Stomach (tissue), 4 donors: ENCODE data around the gene NUDT8.

Experiments used
- CTCF ChIP-seq, 7 experiments: fragments of 450-650 bp in 4 of 7; fragments of 200-600 bp in 3 of 7; sonication (generic) in 3 of 7; IDR thresholded peaks; one replicate each; pipeline ENCODE4 v1.5.1; 2016 to 2019; ENCODE audit warnings: antibody characterized with exemption in 7 of 7, control low read depth in 2 of 7, mild to moderate bottlenecking in 1 of 7
- POLR2A ChIP-seq, 4 donors: fragments of 450-650 bp; IDR thresholded peaks; one replicate each; pipeline ENCODE4 v1.6.1; 2016; ENCODE audit warnings: antibody characterized with exemption in 4 of 4, control low read depth in 2 of 4, mild to moderate bottlenecking in 1 of 4, moderate library complexity in 1 of 4
- POLR2AphosphoS5 ChIP-seq, 3 donors: sonication (generic); formaldehyde crosslinking; IDR thresholded peaks; one replicate each; pipeline ENCODE4 v1.6.1; 2016; ENCODE audit warnings: antibody characterized with exemption in 3 of 3

DNA sequence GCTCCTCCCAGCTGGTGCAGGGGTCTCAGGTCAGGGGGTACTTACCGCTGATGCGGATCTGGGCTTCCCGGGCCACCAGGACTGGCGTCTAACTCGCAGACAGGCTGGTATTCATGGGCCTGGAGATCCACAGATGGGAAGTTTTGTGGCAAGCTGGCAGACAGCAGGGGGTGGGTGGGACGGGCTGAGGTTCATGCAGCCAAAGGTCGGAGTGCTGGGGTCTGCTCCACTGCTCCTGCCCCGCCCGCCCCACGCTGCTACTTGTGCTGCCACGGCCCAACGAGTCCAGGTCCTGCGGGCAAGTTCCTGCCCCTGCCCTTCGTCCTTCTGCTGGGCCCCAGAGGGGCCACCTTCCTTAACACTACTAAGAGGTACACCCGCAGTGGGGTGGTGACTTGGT is 17.7 kb upstream of the NUDT8 start:
- no peak for TF ChIP-seq POLR2AphosphoS5 (IDR thresholded peaks at IDR 0.05)
- no peak for TF ChIP-seq CTCF (IDR thresholded peaks at IDR 0.05)
- no peak for TF ChIP-seq POLR2A (IDR thresholded peaks at IDR 0.05)
